Keratinocyte (primary cell): ENCODE measurements around the gene USP44. TPM values are rescaled to one million over a fixed set of nuclear protein-coding genes. Genes with fewer than 3 reads are reported as not detected.

ENCODE experiments used
- DNase-seq: peaks from one replicate; pipeline ENCODE4 v3.0.0-alpha.2; 2011; ENCODE audit warnings: low read depth, missing footprints, low spot score
- FAIRE-seq: peaks from 2 replicates; lab custom pipeline; 2011; peaks lifted over from hg19 to GRCh38; lab: Jason Lieb, UNC
- H2AFZ ChIP-seq: 2 replicates; pipeline ENCODE4 v1.6.0; 2012; ENCODE audit warnings: low read length, control low read depth, inconsistent platforms; ENCODE audit not compliant: control insufficient read depth
- H3K27ac ChIP-seq: 2 replicates; pipeline ENCODE4 v1.5.1; 2011; ENCODE audit warnings: low read length; ENCODE audit not compliant: control insufficient read depth, insufficient read depth
- H3K27me3 ChIP-seq: 3 replicates; pipeline ENCODE4 v1.6.0; 2011; ENCODE audit warnings: low read length; ENCODE audit not compliant: control insufficient read depth, insufficient read depth; ENCODE audit errors: extremely low read depth
- H3K36me3 ChIP-seq, 2 experiments: 2 replicates in 1 of 2; 3 replicates in 1 of 2; pipeline ENCODE4 v1.5.1; 2011; ENCODE audit warnings: low read length in 2 of 2, mild to moderate bottlenecking in 1 of 2; ENCODE audit not compliant: control insufficient read depth in 2 of 2, insufficient read depth in 2 of 2; ENCODE audit errors: extremely low read depth in 1 of 2
- H3K4me1 ChIP-seq: 3 replicates; pipeline ENCODE4 v1.5.1; 2011; ENCODE audit warnings: low read length; ENCODE audit not compliant: control insufficient read depth, insufficient read depth; ENCODE audit errors: extremely low read depth
- H3K4me2 ChIP-seq: 3 replicates; pipeline ENCODE4 v1.6.0; 2011; ENCODE audit warnings: low read depth, low read length; ENCODE audit not compliant: control insufficient read depth, insufficient read depth; ENCODE audit errors: extremely low read depth
- H3K4me3 ChIP-seq, 3 experiments: fragments of 200-600 bp in 1 of 3; sonication (generic) in 1 of 3; 2 replicates in 2 of 3; 3 replicates in 1 of 3; pipeline ENCODE4 v1.5.1; 2011 to 2016; ENCODE audit warnings: low read length in 3 of 3, mild to moderate bottlenecking in 3 of 3, control low read depth in 2 of 3, inconsistent platforms in 1 of 3, low read depth in 1 of 3, mixed read lengths in 1 of 3, mixed run types in 1 of 3, moderate library complexity in 1 of 3; ENCODE audit not compliant: control insufficient read depth in 2 of 3, insufficient read depth in 2 of 3; ENCODE audit errors: extremely low read depth in 1 of 3
- H3K79me2 ChIP-seq: 2 replicates; pipeline ENCODE4 v1.6.0; 2012; ENCODE audit warnings: low read length; ENCODE audit not compliant: control insufficient read depth, insufficient read depth
- H3K9ac ChIP-seq: 3 replicates; pipeline ENCODE4 v1.6.0; 2011; ENCODE audit warnings: low read length; ENCODE audit not compliant: control insufficient read depth, insufficient read depth; ENCODE audit errors: extremely low read depth
- H3K9me1 ChIP-seq: 3 replicates; pipeline ENCODE4 v1.6.0; 2011; ENCODE audit warnings: low read length; ENCODE audit not compliant: control insufficient read depth, insufficient read depth; ENCODE audit errors: extremely low read depth
- H3K9me3 ChIP-seq: 2 replicates; pipeline ENCODE4 v1.5.1; 2012; ENCODE audit warnings: low read depth, low read length; ENCODE audit not compliant: control insufficient read depth
- H4K20me1 ChIP-seq: 3 replicates; pipeline ENCODE4 v1.6.0; 2011; ENCODE audit warnings: low read length; ENCODE audit not compliant: control insufficient read depth, insufficient read depth; ENCODE audit errors: extremely low read depth
- EZH2 ChIP-seq: IDR thresholded peaks from one replicate; pipeline ENCODE4 v1.6.1; 2012; ENCODE audit warnings: inconsistent platforms, mild to moderate bottlenecking, low read length, moderate library complexity
- dilution Hi-C: fragments of 300-500 bp; cut with MboI; formaldehyde crosslinking; loops from one replicate; pipeline ENCODE4 v1.7.0; 2020; ENCODE audit warnings: low sequenced_read_pairs; ENCODE audit not compliant: extremely low pct_ligation_motif_present
- polyA minus RNA-seq, 3 experiments: library from RNA; depleted of rRNA, polyadenylated mRNA; stranded (reverse); fragments of >200 nt; gene quantifications; 1 replicate in 1 of 3; 2 replicates in 1 of 3; 3 replicates in 1 of 3; pipeline ENCODE4 v1.2.3, GENCODE V29; 2011
- polyA plus RNA-seq, 5 experiments: library from polyadenylated mRNA; depleted of rRNA in 3 of 5; stranded (reverse) in 3 of 5; stranded (forward) in 1 of 5; unstranded in 1 of 5; fragments of >200 nt; gene quantifications; 1 replicate in 1 of 5; 2 replicates in 3 of 5; 3 replicates in 1 of 5; pipeline versions ENCODE4 v1.2.1 to v1.2.3, GENCODE V29; 2011 to 2012; ENCODE audit warnings: missing spikeins in 2 of 5, low read depth in 1 of 5, low replicate concordance in 1 of 5
- TF ChIP-seq, protein P1 (sequence below), 3 experiments: IDR thresholded peaks in 1 of 3; conservative IDR thresholded peaks in 1 of 3; optimal IDR thresholded peaks in 1 of 3; 2 replicates in 2 of 3; 3 replicates in 1 of 3; pipeline versions ENCODE3 to v1.5.1; 2011; ENCODE audit warnings: low read length in 3 of 3, mild to moderate bottlenecking in 3 of 3, moderate library complexity in 2 of 3, control low read depth in 1 of 3, inconsistent platforms in 1 of 3; ENCODE audit not compliant: insufficient read depth in 2 of 3; ENCODE audit errors: extremely low read depth in 1 of 3

The USP44 gene
- polyA plus RNA-seq (0.12 to 0.18 TPM (median 0.13 TPM) in 3 replicates), polyA minus RNA-seq (0.13 to 0.93 TPM in 2 of 3 replicates, not detected in the other)
- polyA plus RNA-seq (2011; ENCODE audit: low read depth), result not detected
- 0.05 and 0.22 TPM in 2 replicates for polyA plus RNA-seq (2011; cell fraction: cytosol; rRNA removed)
- polyA plus RNA-seq (2011; cell fraction: nucleus; rRNA removed), result 0.07 and 0.10 TPM in 2 replicates
- polyA plus RNA-seq (2012; ENCODE audit: low replicate concordance), result 0.06 and 0.31 TPM in 2 replicates
- polyA minus RNA-seq (2011; cell fraction: cytosol; rRNA and poly(A)+ RNA removed), result not detected
- 0.11 and 1.2 TPM in 2 replicates for polyA minus RNA-seq (2011; cell fraction: nucleus; rRNA and poly(A)+ RNA removed)

DNA sequence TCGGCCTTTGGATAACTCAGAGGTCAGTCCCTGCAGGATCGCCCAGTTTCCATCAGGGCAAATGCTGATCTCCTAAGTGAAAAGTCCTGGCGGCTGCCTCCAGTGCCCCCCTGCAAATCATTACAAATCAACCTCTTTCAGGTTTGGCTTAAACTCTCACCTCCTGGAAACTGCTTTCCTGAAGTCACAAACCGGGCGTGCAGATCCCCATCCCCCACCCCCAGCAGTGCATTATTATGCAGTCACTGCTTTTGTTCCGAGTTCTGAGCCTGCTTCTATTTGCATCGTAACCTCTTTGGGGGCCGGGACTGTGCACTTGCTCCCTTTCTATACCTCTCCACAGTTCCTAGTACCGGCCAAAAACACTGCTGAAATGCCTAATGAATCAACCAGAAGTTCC lies at the start of gene USP44:
Gene USP44, minus strand, starts transcription at position 172 of the 400 bp plus-strand sequence. CDS start 17,220 bp downstream, outside the sequence.
- Histone ChIP-seq H3K27me3 (peaks cover 35% of the 10 kb centered on the region), H3K9me1 (no peaks in the 10 kb centered on the region), H2AFZ (no peak within 1 kb of the TSS), H3K4me3 (no peak within 1 kb of the TSS), H3K4me1 (peaks cover 5% of the 10 kb centered on the region), H3K4me2 (no peak within 1 kb of the TSS), H3K27ac (no peak within 1 kb of the TSS), H3K9me3 (peaks cover 6% of the 10 kb centered on the region), H3K79me2 (no peaks in the 10 kb centered on the region), H3K9ac (no peak within 1 kb of the TSS), H4K20me1 (no peaks in the 10 kb centered on the region), H3K36me3 (no peaks in the 10 kb centered on the region)
- no peak for FAIRE-seq
- DNase-seq, result no peak
- dilution Hi-C loops, result no loop called here
- TF ChIP-seq EZH2, result no peak
- TF ChIP-seq, protein P1, sequence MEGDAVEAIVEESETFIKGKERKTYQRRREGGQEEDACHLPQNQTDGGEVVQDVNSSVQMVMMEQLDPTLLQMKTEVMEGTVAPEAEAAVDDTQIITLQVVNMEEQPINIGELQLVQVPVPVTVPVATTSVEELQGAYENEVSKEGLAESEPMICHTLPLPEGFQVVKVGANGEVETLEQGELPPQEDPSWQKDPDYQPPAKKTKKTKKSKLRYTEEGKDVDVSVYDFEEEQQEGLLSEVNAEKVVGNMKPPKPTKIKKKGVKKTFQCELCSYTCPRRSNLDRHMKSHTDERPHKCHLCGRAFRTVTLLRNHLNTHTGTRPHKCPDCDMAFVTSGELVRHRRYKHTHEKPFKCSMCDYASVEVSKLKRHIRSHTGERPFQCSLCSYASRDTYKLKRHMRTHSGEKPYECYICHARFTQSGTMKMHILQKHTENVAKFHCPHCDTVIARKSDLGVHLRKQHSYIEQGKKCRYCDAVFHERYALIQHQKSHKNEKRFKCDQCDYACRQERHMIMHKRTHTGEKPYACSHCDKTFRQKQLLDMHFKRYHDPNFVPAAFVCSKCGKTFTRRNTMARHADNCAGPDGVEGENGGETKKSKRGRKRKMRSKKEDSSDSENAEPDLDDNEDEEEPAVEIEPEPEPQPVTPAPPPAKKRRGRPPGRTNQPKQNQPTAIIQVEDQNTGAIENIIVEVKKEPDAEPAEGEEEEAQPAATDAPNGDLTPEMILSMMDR (optimal IDR thresholded peaks at IDR 0.05 in 1 of 3, IDR thresholded peaks at IDR 0.05 in 1 of 3, conservative IDR thresholded peaks at IDR 0.05 in 1 of 3; ENCODE audit: extremely low read depth in 1 of 3, insufficient read depth in 2 of 3, low read length in 3 of 3), result no peak

DNA sequence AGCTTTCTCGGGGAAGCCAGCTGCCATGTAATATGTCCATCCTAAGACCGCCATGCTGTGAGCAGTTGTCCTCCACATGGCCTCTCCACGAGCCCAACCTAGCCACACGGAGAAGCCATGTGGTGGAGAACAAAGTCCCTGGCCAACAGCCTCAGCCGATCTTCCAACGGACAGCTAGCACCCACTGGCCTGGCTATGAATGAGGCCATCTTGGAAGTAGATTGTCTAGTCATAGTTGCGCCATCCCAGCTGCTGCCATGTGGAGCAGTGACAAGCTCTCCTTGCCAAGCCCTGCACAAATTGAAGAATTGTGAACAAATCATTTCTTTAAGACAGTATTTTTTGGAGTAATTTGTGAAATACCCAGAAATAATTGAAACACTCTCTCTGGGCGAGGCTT lies 49.3 kb upstream of the USP44 start:
- TF ChIP-seq EZH2, result no peak
- TF ChIP-seq, protein P1 (optimal IDR thresholded peaks at IDR 0.05 in 1 of 3, IDR thresholded peaks at IDR 0.05 in 1 of 3, conservative IDR thresholded peaks at IDR 0.05 in 1 of 3; ENCODE audit: extremely low read depth in 1 of 3, insufficient read depth in 2 of 3, low read length in 3 of 3), result no peak
- Histone ChIP-seq H4K20me1 (no peaks in the 10 kb centered on the region), H3K79me2 (no peaks in the 10 kb centered on the region), H3K27ac (no peak overlapping the region), H3K9me1 (no peaks in the 10 kb centered on the region), H3K9ac (no peak overlapping the region), H3K4me1 (peaks cover 7% of the 10 kb centered on the region), H3K9me3 (no peaks in the 10 kb centered on the region), H2AFZ (no peak overlapping the region), H3K36me3 (no peaks in the 10 kb centered on the region), H3K4me3 (no peak overlapping the region), H3K4me2 (no peak overlapping the region), H3K27me3 (no peaks in the 10 kb centered on the region)
- DNase-seq (no peak), FAIRE-seq (no peak)
- dilution Hi-C loops, result no loop called here
